GM12891 (cell line): Measurements from ENCODE around the gene MXI1.

Source experiments
- PAX5 ChIP-seq: IDR thresholded peaks from 2 replicates; pipeline ENCODE4 v1.6.1; 2011; ENCODE audit warnings: low read length, moderate library complexity, mild to moderate bottlenecking; ENCODE audit not compliant: insufficient read depth, severe bottlenecking
- POLR2A ChIP-seq: IDR thresholded peaks from 2 replicates; pipeline ENCODE4 v1.6.1; 2011; ENCODE audit warnings: low read depth, low read length, control low read depth
- POLR2AphosphoS5 ChIP-seq: IDR thresholded peaks from 2 replicates; pipeline ENCODE4 v1.6.1; 2011; ENCODE audit warnings: low read depth, low read length, control low read depth
- SPI1 ChIP-seq: IDR thresholded peaks from 2 replicates; pipeline ENCODE4 v1.6.1; 2011; ENCODE audit warnings: low read depth, low read length, control low read depth
- TAF1 ChIP-seq: IDR thresholded peaks from 2 replicates; pipeline ENCODE4 v1.6.1; 2011; ENCODE audit warnings: low read depth, low read length, control low read depth

GRCh38 chr10:110284262-110284661 lies 76.9 kb downstream of the MXI1 start:
- TF ChIP-seq POLR2A (no peak), TAF1 (no peak), POLR2AphosphoS5 (no peak), SPI1 (peak; percentile 43; the same call in 1 of the 2 replicates), PAX5 (no peak)
